Neural progenitor cell (in vitro differentiated cells): ENCODE results near the gene NIN.

ENCODE experiments used
- CTCF ChIP-seq: fragments of 200-600 bp; sonication (generic); IDR thresholded peaks from 2 replicates; pipeline ENCODE4 v1.5.1; 2017; ENCODE audit warnings: antibody characterized with exemption, mild to moderate bottlenecking
- EZH2 ChIP-seq: fragments of 200-600 bp; sonication (generic); IDR thresholded peaks from 2 replicates; pipeline ENCODE4 v1.6.1; 2017; ENCODE audit warnings: antibody characterized with exemption, mild to moderate bottlenecking, moderate library complexity

GRCh38 chr14:50855558-50855957 lies 24.6 kb upstream of the NIN start:
- no peak for TF ChIP-seq CTCF
- TF ChIP-seq EZH2, result no peak
